OCI-LY1 (cell line): ENCODE results near the gene ADGRG3.

Experiments used
- H2AFZ ChIP-seq: fragments of 200-600 bp; sonication (generic), shearing (Covaris generic); 2 replicates; pipeline ENCODE4 v1.6.0; 2014; ENCODE audit warnings: antibody characterized with exemption, mild to moderate bottlenecking, low read length
- H3F3A ChIP-seq: fragments of 200-600 bp; sonication (generic), shearing (Covaris generic); 2 replicates; pipeline ENCODE4 v1.6.0; 2014; ENCODE audit warnings: mild to moderate bottlenecking, antibody characterized with exemption, low read length, moderate library complexity; ENCODE audit not compliant: insufficient read depth
- H3K27ac ChIP-seq: fragments of 200-600 bp; sonication (generic); 2 replicates; pipeline ENCODE4 v1.5.1; 2014; ENCODE audit warnings: low read length, mixed run types, mild to moderate bottlenecking, low read depth; ENCODE audit not compliant: poor library complexity, severe bottlenecking
- H3K27me3 ChIP-seq: fragments of 200-600 bp; sonication (generic); 2 replicates; pipeline ENCODE4 v1.6.0; 2014; ENCODE audit warnings: antibody characterized with exemption, mild to moderate bottlenecking, low read length, moderate library complexity; ENCODE audit not compliant: insufficient read depth
- H3K36me3 ChIP-seq: fragments of 200-600 bp; sonication (generic); 2 replicates; pipeline ENCODE4 v1.6.1; 2014; ENCODE audit warnings: mild to moderate bottlenecking, antibody characterized with exemption, low read length, moderate library complexity, mixed read lengths; ENCODE audit not compliant: insufficient read depth
- H3K4me1 ChIP-seq: fragments of 200-600 bp; sonication (generic); 2 replicates; pipeline ENCODE4 v1.5.1; 2014; ENCODE audit warnings: mild to moderate bottlenecking, low read length, moderate library complexity; ENCODE audit not compliant: insufficient read depth, severe bottlenecking
- H3K4me2 ChIP-seq: fragments of 200-600 bp; sonication (generic), shearing (Covaris generic); 2 replicates; pipeline ENCODE4 v1.6.1; 2014; ENCODE audit warnings: low read length
- H3K4me3 ChIP-seq: fragments of 200-600 bp; sonication (generic); 2 replicates; pipeline ENCODE4 v1.5.1; 2014; ENCODE audit warnings: low read length, low read depth, mild to moderate bottlenecking, mixed read lengths; ENCODE audit not compliant: poor library complexity, severe bottlenecking
- H3K79me2 ChIP-seq: fragments of 200-600 bp; shearing (Covaris generic); 2 replicates; pipeline ENCODE4 v1.6.1; 2016; ENCODE audit warnings: mixed run types, low read length, mixed read lengths; ENCODE audit not compliant: insufficient read depth
- H3K9ac ChIP-seq: fragments of 200-600 bp; sonication (generic), shearing (Covaris generic); 2 replicates; pipeline ENCODE4 v1.6.1; 2014; ENCODE audit warnings: mild to moderate bottlenecking, low read length, mixed read lengths
- H3K9me2 ChIP-seq: fragments of 200-600 bp; sonication (generic), shearing (Covaris generic); 2 replicates; pipeline ENCODE4 v1.6.1; 2014; ENCODE audit warnings: low read depth, mild to moderate bottlenecking, low read length, mixed read lengths
- H3K9me3 ChIP-seq: fragments of 200-600 bp; shearing (Covaris generic); 2 replicates; pipeline ENCODE4 v1.6.1; 2014; ENCODE audit warnings: low read length, mixed read lengths
- H4K20me1 ChIP-seq: fragments of 200-600 bp; sonication (generic), shearing (Covaris generic); 2 replicates; pipeline ENCODE4 v1.6.0; 2016; ENCODE audit warnings: mild to moderate bottlenecking, low read length; ENCODE audit not compliant: insufficient read depth
- EZH2 ChIP-seq: fragments of 200-600 bp; sonication (generic), shearing (Covaris generic); IDR thresholded peaks from 2 replicates; pipeline ENCODE4 v1.8.0; 2017; ENCODE audit warnings: borderline replicate concordance, mixed run types, mild to moderate bottlenecking, antibody characterized with exemption, low read length, moderate library complexity, mixed read lengths
- TF ChIP-seq, protein P1 (sequence below): fragments of 200-600 bp; sonication (generic), shearing (Covaris generic); IDR thresholded peaks from 2 replicates; pipeline ENCODE4 v1.5.1; 2017; ENCODE audit warnings: mild to moderate bottlenecking, antibody characterized with exemption, low read length, moderate library complexity, mixed read lengths

ADGRG3 gene

DNA sequence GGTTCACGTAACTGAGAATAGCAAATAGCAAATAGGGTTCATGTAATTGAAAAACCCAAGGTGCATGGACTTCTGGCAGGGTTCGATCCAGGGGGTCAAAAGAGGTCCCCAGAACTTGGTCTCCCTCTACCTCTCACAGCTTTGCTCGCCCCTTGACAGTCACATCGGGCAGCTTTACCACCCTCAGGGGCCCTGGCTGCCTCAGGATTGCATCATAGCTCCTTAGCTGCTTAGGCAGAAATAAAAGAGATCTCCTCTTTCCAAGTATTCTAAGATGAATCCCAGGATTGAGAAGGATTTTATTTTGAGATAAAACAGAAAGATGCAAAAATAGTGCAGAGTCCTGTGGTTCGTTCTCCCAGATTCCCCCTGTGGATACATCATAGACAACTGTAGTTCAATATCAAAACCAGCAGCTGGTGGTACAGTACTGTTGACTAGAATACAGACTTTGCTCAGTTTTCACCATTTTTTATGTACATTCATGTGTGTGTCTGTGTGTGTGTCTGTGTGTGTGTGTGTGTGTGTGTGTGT is 12.8 kb downstream of the ADGRG3 start:
- Histone ChIP-seq H4K20me1 (no peaks in the 10 kb centered on the region), H3K4me2 (no peak overlapping the region), H3K9ac (no peak overlapping the region), H3K36me3 (no peaks in the 10 kb centered on the region), H3K79me2 (no peaks in the 10 kb centered on the region), H3F3A (no peaks in the 10 kb centered on the region), H3K4me1 (no peaks in the 10 kb centered on the region), H3K4me3 (no peak overlapping the region), H2AFZ (no peak overlapping the region), H3K9me3 (no peaks in the 10 kb centered on the region), H3K27me3 (peaks cover 5% of the 10 kb centered on the region; the same call in 1 of the 2 replicates), H3K27ac (no peak overlapping the region), H3K9me2 (no peaks in the 10 kb centered on the region)
- no peak for TF ChIP-seq EZH2

DNA sequence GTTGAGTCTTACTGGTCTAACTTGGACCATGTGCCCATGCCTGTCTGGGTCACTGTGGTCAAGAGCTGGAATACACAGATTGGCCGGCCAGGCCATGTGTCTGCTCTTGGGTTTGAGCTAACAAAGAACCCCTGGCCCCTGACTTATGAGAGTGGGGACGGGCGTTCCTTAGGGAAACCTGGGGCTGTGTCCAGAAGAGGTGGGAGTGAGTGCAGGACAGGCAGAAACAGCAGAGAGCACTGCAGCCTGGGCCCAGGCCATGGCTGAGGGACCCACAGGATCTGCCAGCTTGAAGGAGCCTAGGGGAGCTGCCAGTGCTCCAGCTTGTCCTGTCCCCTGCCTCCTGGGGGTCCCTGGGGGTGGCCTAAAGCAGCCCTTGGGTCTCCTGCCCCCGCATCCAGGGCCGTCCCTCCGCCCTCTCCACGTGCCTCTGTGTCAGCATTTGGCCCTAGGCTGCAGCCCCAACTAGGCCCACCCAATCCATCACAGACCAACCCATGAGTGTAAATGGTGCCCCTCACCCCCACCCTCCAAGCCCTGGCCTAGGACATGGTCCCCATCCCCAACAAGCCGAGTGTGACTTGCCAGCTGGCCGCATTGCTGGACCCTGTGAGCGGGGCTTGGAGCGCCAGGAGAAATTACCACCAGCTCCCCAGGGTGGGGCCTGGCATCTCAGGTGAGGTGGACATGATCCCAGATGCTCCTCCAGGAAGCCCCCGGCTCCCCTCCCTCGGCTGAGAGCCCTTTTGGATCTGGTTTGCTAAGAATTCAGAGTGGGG is 14.0 kb downstream of the ADGRG3 start:
- no peak overlapping the region for H3K4me3 ChIP-seq
- no peaks in the 10 kb centered on the region for H3K9me2 ChIP-seq
- H3K9me3 ChIP-seq = no peaks in the 10 kb centered on the region
- no peaks in the 10 kb centered on the region for H3K79me2 ChIP-seq
- H2AFZ ChIP-seq = no peak overlapping the region
- no peak overlapping the region for H3K9ac ChIP-seq
- no peaks in the 10 kb centered on the region for H3F3A ChIP-seq
- TF ChIP-seq, protein P1, sequence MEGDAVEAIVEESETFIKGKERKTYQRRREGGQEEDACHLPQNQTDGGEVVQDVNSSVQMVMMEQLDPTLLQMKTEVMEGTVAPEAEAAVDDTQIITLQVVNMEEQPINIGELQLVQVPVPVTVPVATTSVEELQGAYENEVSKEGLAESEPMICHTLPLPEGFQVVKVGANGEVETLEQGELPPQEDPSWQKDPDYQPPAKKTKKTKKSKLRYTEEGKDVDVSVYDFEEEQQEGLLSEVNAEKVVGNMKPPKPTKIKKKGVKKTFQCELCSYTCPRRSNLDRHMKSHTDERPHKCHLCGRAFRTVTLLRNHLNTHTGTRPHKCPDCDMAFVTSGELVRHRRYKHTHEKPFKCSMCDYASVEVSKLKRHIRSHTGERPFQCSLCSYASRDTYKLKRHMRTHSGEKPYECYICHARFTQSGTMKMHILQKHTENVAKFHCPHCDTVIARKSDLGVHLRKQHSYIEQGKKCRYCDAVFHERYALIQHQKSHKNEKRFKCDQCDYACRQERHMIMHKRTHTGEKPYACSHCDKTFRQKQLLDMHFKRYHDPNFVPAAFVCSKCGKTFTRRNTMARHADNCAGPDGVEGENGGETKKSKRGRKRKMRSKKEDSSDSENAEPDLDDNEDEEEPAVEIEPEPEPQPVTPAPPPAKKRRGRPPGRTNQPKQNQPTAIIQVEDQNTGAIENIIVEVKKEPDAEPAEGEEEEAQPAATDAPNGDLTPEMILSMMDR = no peak
- no peak for TF ChIP-seq EZH2
- H4K20me1 ChIP-seq = no peaks in the 10 kb centered on the region
- H3K4me1 ChIP-seq = no peaks in the 10 kb centered on the region
- no peak overlapping the region for H3K27ac ChIP-seq
- no peaks in the 10 kb centered on the region for H3K36me3 ChIP-seq
- peaks cover 5% of the 10 kb centered on the region; the same call in 1 of the 2 replicates for H3K27me3 ChIP-seq
- no peak overlapping the region for H3K4me2 ChIP-seq

DNA sequence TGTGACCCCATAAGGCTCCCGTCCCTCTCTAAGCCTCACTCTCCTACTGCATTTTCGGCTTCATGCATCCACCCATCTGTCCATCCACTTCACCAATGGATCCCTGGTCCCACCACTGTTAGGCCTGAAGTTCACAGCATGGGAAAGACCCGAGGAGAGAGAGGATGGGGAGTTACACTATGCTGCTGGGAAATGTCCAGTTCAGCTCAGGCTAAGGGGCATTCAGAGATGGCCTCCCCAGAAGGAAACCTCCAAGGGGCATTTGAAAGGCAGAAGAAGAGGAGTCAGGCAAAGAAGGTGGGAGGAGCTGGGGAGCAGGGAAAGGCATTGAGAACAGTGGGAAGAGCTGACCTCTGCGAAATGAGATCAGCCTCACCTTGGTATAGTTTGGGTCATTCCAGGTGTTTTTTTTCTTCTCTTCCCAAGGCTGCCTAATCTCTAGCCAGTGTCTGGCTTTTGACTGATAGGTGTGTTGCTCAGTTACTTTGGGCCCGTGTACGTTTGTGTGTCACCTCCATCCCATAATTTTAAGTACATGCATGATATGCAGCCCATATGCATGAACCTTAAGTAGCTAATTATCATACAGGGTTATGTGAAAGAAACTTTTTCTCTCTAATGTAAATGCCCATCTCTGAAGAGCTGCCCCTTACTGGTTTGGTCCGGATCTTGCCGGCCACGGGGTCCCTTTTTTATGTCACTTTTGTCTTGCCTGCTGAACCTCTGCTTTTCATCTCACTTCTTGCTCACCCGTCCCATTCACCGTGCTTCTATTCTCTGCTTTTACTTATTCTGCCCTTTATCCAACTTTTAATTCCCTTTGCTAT is 14.9 kb downstream of the ADGRG3 start:
- no peaks in the 10 kb centered on the region for H3K4me1 ChIP-seq
- H4K20me1 ChIP-seq = no peaks in the 10 kb centered on the region
- H3K36me3 ChIP-seq = no peaks in the 10 kb centered on the region
- no peaks in the 10 kb centered on the region for H3K9me3 ChIP-seq
- TF ChIP-seq, protein P1 = no peak
- no peak for TF ChIP-seq EZH2
- H3K4me2 ChIP-seq = no peak overlapping the region
- H3K9ac ChIP-seq = no peak overlapping the region
- no peak overlapping the region for H2AFZ ChIP-seq
- H3K79me2 ChIP-seq = no peaks in the 10 kb centered on the region
- no peak overlapping the region for H3K4me3 ChIP-seq
- no peak overlapping the region for H3K27ac ChIP-seq
- no peaks in the 10 kb centered on the region for H3K9me2 ChIP-seq
- peaks cover 5% of the 10 kb centered on the region; the same call in 1 of the 2 replicates for H3K27me3 ChIP-seq
- no peaks in the 10 kb centered on the region for H3F3A ChIP-seq
